GM18511 (cell line): Measurements from ENCODE around the gene SFXN5.
"Not testable (repeated sequence)": the region's sequence is repeated elsewhere in the genome, so short reads cannot be mapped to it uniquely, and the experiment has no call there.

Experiments used
- ATAC-seq: cut with Tn5 transposase; IDR thresholded peaks from one replicate; pipeline ENCODE4 v1.9.1; 2021; ENCODE audit warnings: mild to moderate bottlenecking, moderate library complexity; ENCODE audit not compliant: unreplicated experiment

SFXN5 gene

GRCh38 chr2:73078457-73079411 is 7.2 kb upstream of the SFXN5 start:
- ATAC-seq: no peak

- ATAC-seq: no peak
Observed at GRCh38 chr2:73077424-73077795, 5.9 kb upstream of the SFXN5 start.

- ATAC-seq: no peak
Observed at GRCh38 chr2:73076701-73077423, 5.3 kb upstream of the SFXN5 start.

- no peak for ATAC-seq
Observed at GRCh38 chr2:73075477-73076373, 4.2 kb upstream of the SFXN5 start.

- ATAC-seq: no peak
Observed at GRCh38 chr2:73074110-73075069, 2.9 kb upstream of the SFXN5 start.

DNA sequence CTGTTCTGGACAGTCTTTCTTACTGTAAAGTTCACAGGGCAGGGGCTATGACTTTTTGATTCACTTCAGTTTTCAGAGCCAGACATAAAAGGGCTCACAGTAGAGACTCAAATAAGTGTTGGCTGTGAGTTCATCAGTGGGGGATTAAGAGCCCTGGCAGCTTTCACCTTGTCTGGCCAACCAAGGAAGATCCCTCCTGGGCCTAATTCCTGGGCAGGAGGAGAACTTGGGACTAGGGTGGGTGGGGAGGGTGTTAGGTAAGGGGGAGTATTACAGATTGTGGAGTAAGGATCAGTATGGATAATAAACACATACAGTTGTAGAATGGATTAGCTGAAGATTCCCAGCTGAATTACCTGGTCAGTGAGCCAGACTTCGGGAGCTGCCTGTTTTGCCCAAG is 904 bp upstream of the SFXN5 start:
- no peak for ATAC-seq

- peak; percentile 25 for ATAC-seq
Observed at GRCh38 chr2:73072129-73072395, 550 bp upstream of the SFXN5 start.

GRCh38 chr2:73070643-73071359 is 711 bp downstream of the SFXN5 start:
- ATAC-seq: peak; percentile 27

DNA sequence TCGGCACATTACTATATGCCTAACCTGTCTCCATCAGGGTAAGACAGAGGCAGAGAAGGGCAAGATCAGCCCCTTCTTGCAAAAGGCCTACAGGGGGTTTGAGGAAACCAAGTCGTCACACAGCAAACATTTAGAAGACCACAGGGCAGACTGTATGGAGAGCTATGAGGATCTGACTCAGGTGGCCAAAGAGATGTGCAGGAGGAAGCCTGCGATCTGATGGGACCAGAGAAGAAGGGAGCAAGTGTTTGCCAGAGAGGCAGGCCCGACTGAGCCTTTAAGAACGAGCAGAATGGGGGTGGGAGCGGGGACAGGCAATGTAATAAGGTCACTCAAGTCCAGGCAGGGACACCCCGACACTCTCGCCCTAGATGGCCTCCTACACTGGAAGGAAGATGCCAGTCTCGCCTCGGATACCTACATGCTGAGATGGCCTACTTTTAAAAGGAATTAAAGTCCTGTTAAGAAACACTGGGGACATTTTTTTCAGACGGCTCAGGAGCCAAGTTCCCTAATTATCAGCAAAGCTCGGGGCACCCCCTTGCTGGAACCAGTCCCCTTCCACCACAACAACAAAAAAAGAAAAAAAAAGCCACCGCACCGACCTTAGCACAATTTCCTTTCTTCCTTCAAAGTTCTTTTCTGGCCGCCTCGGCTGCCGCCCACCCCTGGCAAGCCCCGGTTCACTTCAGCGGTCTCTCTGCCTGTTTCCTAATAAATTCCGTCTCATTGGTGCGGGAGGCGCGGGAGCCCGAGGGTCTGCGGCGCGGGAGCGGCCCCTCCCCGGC is 1.5 kb downstream of the SFXN5 start:
- no peak for ATAC-seq

DNA sequence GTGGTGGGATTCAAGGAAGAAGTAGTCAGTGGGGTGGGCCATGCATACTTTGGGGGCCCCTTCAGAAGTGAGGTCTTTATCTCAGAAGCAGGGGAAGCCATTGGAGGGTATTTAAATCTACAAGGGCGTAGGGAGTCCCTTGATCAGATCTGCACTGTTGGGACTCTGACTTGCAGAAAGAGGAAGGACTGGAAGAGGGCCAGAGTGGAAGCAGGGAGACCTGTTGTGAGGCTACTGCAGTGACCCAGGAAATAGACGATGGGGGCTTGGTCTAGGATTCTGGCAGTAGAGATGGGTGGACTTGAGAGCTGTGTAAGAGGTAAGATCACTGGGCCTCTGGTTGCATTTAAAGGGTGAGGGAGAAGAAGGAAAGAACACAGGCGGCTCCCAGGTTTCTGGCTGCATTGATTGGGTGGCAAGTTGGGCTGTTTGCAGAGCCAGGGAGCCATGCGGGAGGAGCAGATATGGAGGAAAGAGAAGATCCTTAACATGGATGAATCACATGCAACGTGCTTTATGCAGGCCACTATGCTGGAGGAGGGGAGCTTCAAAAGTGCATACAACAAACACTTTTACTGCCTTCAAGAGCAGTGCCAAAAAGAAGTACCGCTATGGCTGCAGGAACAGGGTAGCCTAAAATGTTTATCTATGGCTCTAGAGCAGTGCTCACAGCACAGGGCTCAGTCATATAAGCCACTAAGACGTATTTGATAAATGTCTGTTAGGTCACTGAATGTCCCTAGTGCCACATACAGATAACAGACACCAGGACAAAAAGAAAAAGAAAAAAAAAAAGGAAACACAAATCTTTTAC is 2.3 kb downstream of the SFXN5 start:
- ATAC-seq: no peak

- no peak for ATAC-seq
Observed at GRCh38 chr2:73068147-73068546, 3.4 kb downstream of the SFXN5 start.

DNA sequence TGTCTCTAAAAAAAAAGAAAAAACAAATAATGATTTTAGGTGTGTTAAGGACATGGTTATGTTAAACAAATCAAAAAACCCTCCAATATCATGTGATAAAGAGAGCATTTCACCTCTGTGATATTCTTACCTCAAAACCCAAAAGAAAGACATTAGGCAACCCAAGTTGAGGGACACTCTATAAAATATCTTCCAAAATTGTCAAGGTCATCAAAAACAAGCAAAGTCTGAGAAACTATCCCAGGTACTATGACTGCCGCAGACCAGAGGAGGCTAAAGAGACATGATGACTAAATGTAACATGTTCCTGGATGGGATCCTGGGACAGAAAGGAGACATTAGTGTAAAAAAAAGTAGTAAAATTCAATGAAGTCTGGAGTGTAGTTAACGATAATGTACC is 4.5 kb downstream of the SFXN5 start:
- ATAC-seq: no peak

DNA sequence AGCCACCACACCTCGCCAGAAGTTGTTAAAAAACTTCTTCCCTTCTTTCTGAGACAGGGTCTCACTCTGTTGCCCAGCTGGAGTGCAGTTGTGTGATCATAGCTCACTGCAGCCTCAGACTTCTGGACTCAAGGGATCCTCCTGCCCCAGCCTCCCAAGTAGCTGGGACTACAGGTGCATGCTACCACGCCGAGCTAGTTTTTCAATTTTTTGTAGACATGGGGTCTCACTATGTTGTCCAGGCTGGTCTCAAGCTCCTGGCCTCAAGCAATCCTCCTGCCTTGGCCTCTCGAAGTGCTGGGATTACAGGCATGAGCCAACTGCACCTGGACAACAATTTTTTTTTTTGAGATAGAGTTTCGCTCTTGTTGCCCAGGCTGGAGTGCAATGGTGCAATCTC is 6.4 kb downstream of the SFXN5 start:
- ATAC-seq: not testable (repeated sequence)

DNA sequence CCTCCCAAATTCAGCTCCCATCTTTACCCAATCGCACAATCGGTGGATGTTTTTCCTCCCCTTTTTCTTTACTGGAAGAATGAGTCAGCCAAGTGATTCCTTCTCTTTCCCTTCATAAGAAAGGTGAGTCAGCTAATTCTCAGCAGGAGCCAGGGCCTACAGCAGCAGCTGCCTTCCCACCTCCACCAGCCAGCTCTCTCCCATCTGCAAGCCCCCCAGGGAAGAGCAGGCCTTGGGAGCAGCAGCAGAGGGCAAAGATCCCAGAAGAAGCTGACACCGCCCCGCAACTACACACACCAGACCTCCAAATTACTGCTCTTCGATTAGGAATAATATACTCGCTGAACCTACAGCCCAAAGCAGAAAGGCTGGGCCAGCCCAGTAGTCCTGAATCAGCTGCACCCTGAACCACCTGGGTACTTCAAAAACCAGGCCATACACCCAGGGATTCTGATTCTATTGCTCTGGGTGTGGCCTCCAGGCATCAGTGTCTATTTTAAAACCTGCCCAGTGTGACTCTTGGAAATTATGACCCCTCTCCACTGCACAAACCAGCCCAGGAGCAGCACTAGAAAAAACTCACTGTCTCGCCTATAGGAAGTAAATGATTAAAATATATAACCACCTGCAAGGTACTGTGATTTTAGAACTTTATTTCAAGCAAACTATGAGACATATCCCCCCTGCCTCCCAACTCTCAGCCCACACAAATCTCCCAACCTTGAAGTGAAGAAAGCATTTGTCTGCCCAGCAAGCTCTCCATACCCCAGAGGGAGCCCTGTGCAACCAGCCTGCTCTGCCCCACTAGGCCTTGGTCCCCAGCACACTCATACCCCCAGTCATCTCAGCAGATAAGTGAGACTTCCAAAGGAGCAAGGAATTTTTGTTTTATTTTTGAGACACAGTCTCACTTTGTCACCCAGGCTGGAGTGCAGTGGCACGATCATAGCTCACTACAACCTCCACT is 7.3 kb downstream of the SFXN5 start:
- no peak for ATAC-seq

GRCh38 chr2:73063472-73063871 is 8.0 kb downstream of the SFXN5 start:
- no peak for ATAC-seq

GRCh38 chr2:73059106-73059505 is 12.4 kb downstream of the SFXN5 start:
- ATAC-seq: no peak

- ATAC-seq: no peak
Observed at GRCh38 chr2:73054980-73055379, 16.5 kb downstream of the SFXN5 start.
